Measurements from ENCODE around the gene LEMD1. TPM values are rescaled to one million over a fixed set of nuclear protein-coding genes. Genes with fewer than 3 reads are reported as not detected.

The LEMD1 gene
- total and polyA plus RNA-seq, 2 donors (not counting 1 experiment from before 2014, with no cell fraction given), result not detected

GRCh38 chr1:205444931-205445645, 23.2 kb upstream of the LEMD1 start:
- Histone ChIP-seq H3K9ac (ENCODE audit: insufficient read depth, low read length) (no peak overlapping the region), H3K27me3 (ENCODE audit: control insufficient read depth, insufficient read depth, low read length) (peaks cover 12% of the 10 kb centered on the region), H3K4me3 (replicated peaks in 1 of 4; ENCODE audit: control extremely low read depth in 1 of 4, insufficient read depth in 1 of 4, low read depth in 3 of 4, low read length in 4 of 4) (no peak overlapping the region), H3K79me2 (ENCODE audit: control insufficient read depth, insufficient read depth, low read length) (no peaks in the 10 kb centered on the region), H3K4me2 (ENCODE audit: extremely low read depth, insufficient read depth, low read length) (no peak overlapping the region), H3K36me3 (ENCODE audit: control insufficient read depth, insufficient read depth, low read length) (no peaks in the 10 kb centered on the region), H4K20me1 (ENCODE audit: control insufficient read depth, extremely low read depth, insufficient read depth, low read length) (no peaks in the 10 kb centered on the region), H2AFZ (ENCODE audit: low read length) (no peak overlapping the region), H3K4me1 (ENCODE audit: control insufficient read depth, extremely low read depth, insufficient read depth, low read length) (no peaks in the 10 kb centered on the region), H3K27ac (ENCODE audit: insufficient read depth, low read length) (no peak overlapping the region), H3K9me3 (ENCODE audit: control insufficient read depth, insufficient read depth, low read depth, low read length) (no peaks in the 10 kb centered on the region)
- TF ChIP-seq EZH2 (IDR thresholded peaks at IDR 0.05; ENCODE audit: low read length, missing control alignments), result no peak
- TF ChIP-seq CTCF (conservative IDR thresholded peaks at IDR 0.05 in 1 of 2, IDR thresholded peaks at IDR 0.05 in 1 of 2; ENCODE audit: low read depth in 1 of 2, low read length in 2 of 2), result no peak
- peak in 1 of 2 donors; percentile 48 for DNase-seq (ENCODE audit: low read depth in 2 of 2)

GRCh38 chr1:205444300-205444930, 22.6 kb upstream of the LEMD1 start:
- H3K4me3 ChIP-seq (replicated peaks in 1 of 4; ENCODE audit: control extremely low read depth in 1 of 4, insufficient read depth in 1 of 4, low read depth in 3 of 4, low read length in 4 of 4), result no peak overlapping the region
- H3K4me1 ChIP-seq (ENCODE audit: control insufficient read depth, extremely low read depth, insufficient read depth, low read length), result no peaks in the 10 kb centered on the region
- H4K20me1 ChIP-seq (ENCODE audit: control insufficient read depth, extremely low read depth, insufficient read depth, low read length), result no peaks in the 10 kb centered on the region
- no peaks in the 10 kb centered on the region for H3K36me3 ChIP-seq (ENCODE audit: control insufficient read depth, insufficient read depth, low read length)
- H3K27me3 ChIP-seq (ENCODE audit: control insufficient read depth, insufficient read depth, low read length), result peaks cover 16% of the 10 kb centered on the region
- no peak overlapping the region for H2AFZ ChIP-seq (ENCODE audit: low read length)
- DNase-seq (ENCODE audit: low read depth in 2 of 2), result peak in 1 of 2 donors; percentile 48
- no peaks in the 10 kb centered on the region for H3K9me3 ChIP-seq (ENCODE audit: control insufficient read depth, insufficient read depth, low read depth, low read length)
- no peak overlapping the region for H3K9ac ChIP-seq (ENCODE audit: insufficient read depth, low read length)
- no peak overlapping the region for H3K27ac ChIP-seq (ENCODE audit: insufficient read depth, low read length)
- H3K4me2 ChIP-seq (ENCODE audit: extremely low read depth, insufficient read depth, low read length), result no peak overlapping the region
- H3K79me2 ChIP-seq (ENCODE audit: control insufficient read depth, insufficient read depth, low read length), result no peaks in the 10 kb centered on the region
- TF ChIP-seq EZH2 (IDR thresholded peaks at IDR 0.05; ENCODE audit: low read length, missing control alignments) (no peak), CTCF (conservative IDR thresholded peaks at IDR 0.05 in 1 of 2, IDR thresholded peaks at IDR 0.05 in 1 of 2; ENCODE audit: low read depth in 1 of 2, low read length in 2 of 2) (no peak)

GRCh38 chr1:205443585-205444299, 21.9 kb upstream of the LEMD1 start:
- Histone ChIP-seq H3K79me2 (ENCODE audit: control insufficient read depth, insufficient read depth, low read length) (no peaks in the 10 kb centered on the region), H3K27ac (ENCODE audit: insufficient read depth, low read length) (no peak overlapping the region), H3K4me3 (replicated peaks in 1 of 4; ENCODE audit: control extremely low read depth in 1 of 4, insufficient read depth in 1 of 4, low read depth in 3 of 4, low read length in 4 of 4) (no peak overlapping the region), H2AFZ (ENCODE audit: low read length) (no peak overlapping the region), H3K27me3 (ENCODE audit: control insufficient read depth, insufficient read depth, low read length) (peaks cover 20% of the 10 kb centered on the region), H3K9ac (ENCODE audit: insufficient read depth, low read length) (no peak overlapping the region), H3K9me3 (ENCODE audit: control insufficient read depth, insufficient read depth, low read depth, low read length) (no peaks in the 10 kb centered on the region), H4K20me1 (ENCODE audit: control insufficient read depth, extremely low read depth, insufficient read depth, low read length) (no peaks in the 10 kb centered on the region), H3K36me3 (ENCODE audit: control insufficient read depth, insufficient read depth, low read length) (no peaks in the 10 kb centered on the region), H3K4me2 (ENCODE audit: extremely low read depth, insufficient read depth, low read length) (no peak overlapping the region), H3K4me1 (ENCODE audit: control insufficient read depth, extremely low read depth, insufficient read depth, low read length) (no peaks in the 10 kb centered on the region)
- TF ChIP-seq CTCF (conservative IDR thresholded peaks at IDR 0.05 in 1 of 2, IDR thresholded peaks at IDR 0.05 in 1 of 2; ENCODE audit: low read depth in 1 of 2, low read length in 2 of 2) (no peak), EZH2 (IDR thresholded peaks at IDR 0.05; ENCODE audit: low read length, missing control alignments) (no peak)
- DNase-seq (ENCODE audit: low read depth in 2 of 2), result no peak
